ENCODE results near the gene ITPK1. TPM values are rescaled to one million over a fixed set of nuclear protein-coding genes. Genes with fewer than 3 reads are reported as not detected.
A peak's percentile ranks its signal among the peaks of the same experiment; 100 is the strongest.

ITPK1 gene
- total RNA-seq, 2 experiments from 2014 or later: 17.8 to 34.7 TPM

DNA sequence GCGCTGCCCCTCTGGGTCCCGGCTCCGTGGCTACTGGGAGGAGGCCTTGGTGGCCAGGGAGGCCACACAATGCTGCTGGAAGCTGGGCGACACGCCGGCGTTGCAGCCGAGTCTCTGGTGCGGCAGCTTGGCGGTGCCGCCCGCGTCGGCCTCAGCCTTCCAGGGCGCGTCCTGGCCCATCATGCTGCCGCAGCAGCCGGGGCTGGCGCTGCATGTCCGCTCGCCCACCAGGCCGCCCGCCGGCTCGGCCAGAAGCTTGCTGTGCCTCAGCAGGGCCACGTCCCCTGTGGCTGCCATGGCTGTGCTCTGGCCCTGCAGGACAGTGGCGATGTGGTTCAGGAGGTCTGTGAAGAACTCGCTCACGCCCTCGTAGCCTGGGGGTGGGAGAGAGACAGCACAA, 174.2 kb downstream of the ITPK1 start:
- CTCF ChIA-PET (ENCODE audit: unreplicated experiment): no interaction called here
- H3K36me3 ChIP-seq (ENCODE audit: insufficient read depth, low read length): no peaks in the 10 kb centered on the region
- H3K27ac ChIP-seq (ENCODE audit: low read depth, low read length, poor library complexity, severe bottlenecking): no peak overlapping the region
- H3K4me3 ChIP-seq (ENCODE audit: low read depth, low read length, poor library complexity, severe bottlenecking): no peak overlapping the region
- no TSS peak for BruUV-seq (replicated peaks)
- no peak for DNase-seq (ENCODE audit: low spot score)
- intact Hi-C loops (cut with micrococcal nuclease; ENCODE audit: unreplicated experiment): no loop called here
- no peaks in the 10 kb centered on the region for H4K20me1 ChIP-seq (ENCODE audit: insufficient read depth, low read length)
- H3K9me3 ChIP-seq (ENCODE audit: low read length): no peaks in the 10 kb centered on the region
- H3K4me1 ChIP-seq (ENCODE audit: insufficient read depth, low read length, poor library complexity, severe bottlenecking): no peaks in the 10 kb centered on the region
- no peak for TF ChIP-seq CTCF (conservative IDR thresholded peaks at IDR 0.05; ENCODE audit: low read length)
- TF ChIP-seq EZH2phosphoT487 (IDR thresholded peaks at IDR 0.05; ENCODE audit: borderline replicate concordance, low read depth, low read length): no peak
- no peaks in the 10 kb centered on the region for H3K9me2 ChIP-seq (ENCODE audit: insufficient read depth, low read length)
- POLR2A ChIA-PET: interaction anchor here (0.9 kb wide), 1 partner anchor 191 kb away, joined by 3 read pairs; no protein-coding TSS in a partner anchor
- H2AFZ ChIP-seq (ENCODE audit: low read length): no peak overlapping the region
- H3K4me2 ChIP-seq (ENCODE audit: low read length): no peak overlapping the region
- H3K79me2 ChIP-seq (ENCODE audit: insufficient read depth, low read depth, low read length): no peaks in the 10 kb centered on the region

- H3K4me3 ChIP-seq (ENCODE audit: low read depth, low read length, poor library complexity, severe bottlenecking): no peak overlapping the region
- BruUV-seq (replicated peaks): no TSS peak
- POLR2A ChIA-PET: no interaction called here
Measured at GRCh38 chr14:92940543-92940942, 175.2 kb downstream of the ITPK1 start.

DNA sequence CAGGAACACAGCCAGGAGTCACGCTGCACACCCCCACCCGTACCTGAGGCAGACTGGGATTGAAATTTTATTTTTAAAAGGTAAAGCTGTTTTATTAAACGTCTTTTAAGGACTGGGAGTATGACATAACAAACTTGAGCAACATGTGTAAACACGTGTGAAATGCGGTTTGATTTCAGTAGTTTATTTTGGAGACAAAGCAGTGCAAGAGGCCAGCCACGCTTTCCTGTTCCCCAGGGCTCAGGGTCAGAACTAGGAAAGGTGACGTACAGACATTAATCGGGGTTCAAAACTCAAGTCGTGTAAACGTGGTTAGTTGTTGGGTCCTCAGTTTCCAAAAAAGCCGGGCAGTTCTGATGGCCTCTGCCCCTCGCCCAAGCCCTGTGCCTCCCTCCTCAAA, 176.0 kb downstream of the ITPK1 start:
- no peaks in the 10 kb centered on the region for H3K9me2 ChIP-seq (ENCODE audit: insufficient read depth, low read length)
- TF ChIP-seq EZH2phosphoT487 (IDR thresholded peaks at IDR 0.05; ENCODE audit: borderline replicate concordance, low read depth, low read length) (no peak), CTCF (conservative IDR thresholded peaks at IDR 0.05; ENCODE audit: low read length) (no peak)
- ChIA-PET CTCF (ENCODE audit: unreplicated experiment) (no interaction called here), POLR2A (no interaction called here)
- no peak overlapping the region for H3K4me2 ChIP-seq (ENCODE audit: low read length)
- H3K4me3 ChIP-seq (ENCODE audit: low read depth, low read length, poor library complexity, severe bottlenecking): no peak overlapping the region
- BruUV-seq (replicated peaks): TSS peak; percentile 61
- intact Hi-C loops (cut with micrococcal nuclease; ENCODE audit: unreplicated experiment): no loop called here
- H4K20me1 ChIP-seq (ENCODE audit: insufficient read depth, low read length): no peaks in the 10 kb centered on the region
- H3K36me3 ChIP-seq (ENCODE audit: insufficient read depth, low read length): no peaks in the 10 kb centered on the region
- no peaks in the 10 kb centered on the region for H3K9me3 ChIP-seq (ENCODE audit: low read length)
- no peaks in the 10 kb centered on the region for H3K4me1 ChIP-seq (ENCODE audit: insufficient read depth, low read length, poor library complexity, severe bottlenecking)
- H2AFZ ChIP-seq (ENCODE audit: low read length): no peak overlapping the region
- H3K27ac ChIP-seq (ENCODE audit: low read depth, low read length, poor library complexity, severe bottlenecking): no peak overlapping the region
- no peaks in the 10 kb centered on the region for H3K79me2 ChIP-seq (ENCODE audit: insufficient read depth, low read depth, low read length)
- no peak for DNase-seq (ENCODE audit: low spot score)

More at GRCh38 chr14:92940543-92940942, 175.2 kb downstream of the ITPK1 start:
- intact Hi-C loops (cut with micrococcal nuclease; ENCODE audit: unreplicated experiment): no loop called here
- no peak overlapping the region for H3K4me2 ChIP-seq (ENCODE audit: low read length)
- no peak overlapping the region for H2AFZ ChIP-seq (ENCODE audit: low read length)
- no peaks in the 10 kb centered on the region for H3K9me2 ChIP-seq (ENCODE audit: insufficient read depth, low read length)
- no peaks in the 10 kb centered on the region for H3K4me1 ChIP-seq (ENCODE audit: insufficient read depth, low read length, poor library complexity, severe bottlenecking)
- CTCF ChIA-PET (ENCODE audit: unreplicated experiment): no interaction called here
- H3K36me3 ChIP-seq (ENCODE audit: insufficient read depth, low read length): no peaks in the 10 kb centered on the region
- H3K27ac ChIP-seq (ENCODE audit: low read depth, low read length, poor library complexity, severe bottlenecking): no peak overlapping the region
- TF ChIP-seq CTCF (conservative IDR thresholded peaks at IDR 0.05; ENCODE audit: low read length) (no peak), EZH2phosphoT487 (IDR thresholded peaks at IDR 0.05; ENCODE audit: borderline replicate concordance, low read depth, low read length) (no peak)
- no peak for DNase-seq (ENCODE audit: low spot score)
- H3K79me2 ChIP-seq (ENCODE audit: insufficient read depth, low read depth, low read length): no peaks in the 10 kb centered on the region
- no peaks in the 10 kb centered on the region for H4K20me1 ChIP-seq (ENCODE audit: insufficient read depth, low read length)
- no peaks in the 10 kb centered on the region for H3K9me3 ChIP-seq (ENCODE audit: low read length)

All from OCI-LY7 (cell line).